ENCODE measurements around the gene CHKA.

Gene CHKA

GRCh38 chr11:68012044-68012842 lies 108.9 kb downstream of the CHKA start:
- DNase-seq = no peak

- DNase-seq = no peak
Observed at GRCh38 chr11:68011051-68011943, 109.9 kb downstream of the CHKA start.

GRCh38 chr11:68010090-68011041 lies 110.8 kb downstream of the CHKA start, which contains the start of gene ALDH3B1:
Gene ALDH3B1 (plus strand): TSS chr11:68010327. CDS start chr11:68015298, 4,971 bp downstream.
- DNase-seq = no peak

- no peak for DNase-seq
Observed at GRCh38 chr11:68009391-68010089, 111.6 kb downstream of the CHKA start.

- peak; percentile 57 for DNase-seq
Observed at GRCh38 chr11:68008381-68009337, 112.5 kb downstream of the CHKA start.

- DNase-seq = no peak
Observed at GRCh38 chr11:68007498-68008380, 113.4 kb downstream of the CHKA start.

GRCh38 chr11:68006606-68007166 lies 114.5 kb downstream of the CHKA start:
- no peak for DNase-seq

GRCh38 chr11:68004551-68005335 lies 116.4 kb downstream of the CHKA start:
- DNase-seq = no peak

GRCh38 chr11:68003846-68004550 lies 117.2 kb downstream of the CHKA start, which contains the start of gene UNC93B1:
Gene UNC93B1 (minus strand): TSS chr11:68004097. CDS start chr11:68004043, 54 bp downstream.
- DNase-seq = peak; percentile 78

- peak; percentile 51 for DNase-seq
Observed at GRCh38 chr11:68002938-68003845, 118.0 kb downstream of the CHKA start.
